GM12892 (cell line): ENCODE results near the gene CHD8.

Source experiments
- POLR2A ChIP-seq: IDR thresholded peaks from 2 replicates; pipeline ENCODE4 v1.6.1; 2011; ENCODE audit warnings: low read depth, low read length, control low read depth
- TAF1 ChIP-seq: IDR thresholded peaks from 2 replicates; pipeline ENCODE4 v1.6.1; 2011; ENCODE audit warnings: low read depth, mild to moderate bottlenecking, control low read depth, low read length, borderline replicate concordance

DNA sequence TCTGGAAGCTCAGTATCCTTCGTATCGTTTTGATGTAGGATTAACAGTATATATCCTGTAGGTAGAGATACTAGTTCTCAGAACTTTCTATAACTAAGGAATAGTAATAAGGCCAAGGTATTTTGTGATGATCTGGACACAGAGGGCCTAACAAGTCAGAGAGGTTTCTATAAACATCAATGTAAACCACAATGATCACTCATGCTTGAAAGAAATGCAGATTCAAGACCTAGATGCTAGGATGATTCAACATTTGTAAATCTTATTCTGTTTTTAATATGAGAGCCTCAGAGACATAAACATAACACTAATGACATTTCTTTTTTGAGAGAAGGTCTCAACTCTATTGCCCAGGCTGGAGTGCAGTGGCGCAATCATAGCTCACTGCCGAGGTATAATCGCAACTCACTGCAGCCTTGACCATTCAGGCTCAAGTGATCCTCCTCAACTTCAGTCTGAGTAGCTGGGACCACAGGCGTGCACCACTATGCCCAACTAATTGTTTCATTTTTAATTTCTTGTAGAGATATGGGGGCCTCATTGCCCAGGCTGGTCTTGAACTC, 88.3 kb downstream of the CHD8 start:
- TF ChIP-seq POLR2A: no peak
- TF ChIP-seq TAF1: no peak
